Breast epithelium (tissue), 4 donors: Measurements from ENCODE around the gene MTCL1. TPM values are rescaled to one million over a fixed set of nuclear protein-coding genes. Genes with fewer than 3 reads are reported as not detected.

Experiments
- DNase-seq, 2 donors: peaks; one replicate each; pipeline ENCODE4 v3.0.0-alpha.2; 2019; ENCODE audit warnings: low spot score in 2 of 2
- H3K27ac ChIP-seq, 2 donors: fragments of 200-600 bp; sonication (generic) in 1 of 2; one replicate each; pipeline ENCODE4 v1.5.1; 2016 to 2019; ENCODE audit warnings: mild to moderate bottlenecking in 1 of 2
- H3K27me3 ChIP-seq, 2 donors: fragments of 200-600 bp; sonication (generic) in 1 of 2; one replicate each; pipeline versions ENCODE4 v1.5.1 to v1.6.0; 2017 to 2019; ENCODE audit warnings: control low read depth in 1 of 2, mild to moderate bottlenecking in 1 of 2
- H3K36me3 ChIP-seq: fragments of 200-600 bp; one replicate; pipeline ENCODE4 v1.5.1; 2019
- H3K4me1 ChIP-seq, 2 donors: fragments of 200-600 bp; sonication (generic); one replicate each; pipeline ENCODE4 v1.5.1; 2016 to 2019; ENCODE audit warnings: control low read depth in 1 of 2
- H3K4me3 ChIP-seq, 3 donors: fragments of 200-600 bp; sonication (generic); 1 replicate in 2 of 3; 2 replicates in 1 of 3; pipeline ENCODE4 v1.5.1; 2016 to 2019; ENCODE audit warnings: mild to moderate bottlenecking in 3 of 3, moderate library complexity in 2 of 3
- H3K9me3 ChIP-seq, 2 donors: fragments of 200-600 bp; sonication (generic) in 1 of 2; one replicate each; pipeline ENCODE4 v1.5.1; 2016 to 2019; ENCODE audit warnings: control low read depth in 1 of 2
- CTCF ChIP-seq, 3 donors: fragments of 450-650 bp; IDR thresholded peaks; one replicate each; pipeline ENCODE4 v1.5.1; 2016 to 2017; ENCODE audit warnings: antibody characterized with exemption in 3 of 3, mild to moderate bottlenecking in 3 of 3, moderate library complexity in 3 of 3
- POLR2A ChIP-seq: fragments of 450-650 bp; IDR thresholded peaks from one replicate; pipeline ENCODE4 v1.6.1; 2016; ENCODE audit warnings: antibody characterized with exemption, mild to moderate bottlenecking, moderate library complexity
- POLR2AphosphoS5 ChIP-seq, 3 donors: sonication (generic); formaldehyde crosslinking; IDR thresholded peaks; one replicate each; pipeline ENCODE4 v1.6.1; 2017; ENCODE audit warnings: antibody characterized with exemption in 3 of 3
- intact Hi-C: fragments of 100-400 bp; cut with DNase I; formaldehyde crosslinking; loops from one replicate; pipeline ENCODE4 v1.15.1; 2023; ENCODE audit warnings: low total_unique reads
- total RNA-seq, 3 donors: library from RNA; depleted of rRNA; stranded (reverse); fragments of >200 nt; gene quantifications; one replicate each; pipeline ENCODE4 v1.1.0, GENCODE V29; 2016

The MTCL1 gene
- total RNA-seq, 3 donors from 2014 or later: 4.9 to 9.1 (median 7.2) TPM

DNA sequence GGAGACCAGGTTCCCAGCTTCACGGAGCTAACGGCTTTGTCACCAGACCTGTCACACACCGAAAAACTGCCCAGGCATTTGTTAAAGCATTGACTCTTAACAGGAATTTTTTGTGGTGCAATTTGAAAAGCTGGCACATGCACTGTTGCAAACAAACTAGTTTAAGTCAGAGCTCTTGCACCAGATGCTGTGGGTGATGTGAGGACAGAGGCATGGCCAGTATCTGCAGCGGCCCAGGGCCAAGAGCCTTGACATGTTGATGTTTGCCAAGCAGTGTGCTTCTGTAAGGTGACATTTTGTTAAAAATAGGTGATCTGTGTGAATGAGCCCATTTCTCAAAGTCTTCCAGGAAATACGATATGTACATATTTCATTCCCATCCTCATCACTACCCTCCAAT is 142.5 kb downstream of the MTCL1 start:
- intact Hi-C loops: no loop called here
- Histone ChIP-seq H3K9me3 (no peaks in the 10 kb centered on the region), H3K36me3 (no peaks in the 10 kb centered on the region), H3K27me3 (no peaks in the 10 kb centered on the region), H3K27ac (no peak overlapping the region), H3K4me1 (no peaks in the 10 kb centered on the region), H3K4me3 (no peak overlapping the region)
- TF ChIP-seq POLR2A: no peak
- TF ChIP-seq POLR2AphosphoS5 (IDR thresholded peaks at IDR 0.05): no peak
- no peak for TF ChIP-seq CTCF (IDR thresholded peaks at IDR 0.05)
- no peak for DNase-seq

- Histone ChIP-seq H3K27me3 (no peaks in the 10 kb centered on the region), H3K36me3 (no peaks in the 10 kb centered on the region), H3K4me1 (no peaks in the 10 kb centered on the region), H3K9me3 (no peaks in the 10 kb centered on the region), H3K27ac (no peak overlapping the region), H3K4me3 (no peak overlapping the region)
- intact Hi-C loops: no loop called here
- TF ChIP-seq POLR2AphosphoS5 (IDR thresholded peaks at IDR 0.05) (no peak), POLR2A (no peak), CTCF (IDR thresholded peaks at IDR 0.05) (no peak)
- no peak for DNase-seq
These were observed 143.2 kb downstream of the MTCL1 start for GRCh38 chr18:8848541-8848940.

GRCh38 chr18:8849696-8850095 is 144.3 kb downstream of the MTCL1 start:
- Histone ChIP-seq H3K27ac (no peak overlapping the region), H3K9me3 (no peaks in the 10 kb centered on the region), H3K36me3 (no peaks in the 10 kb centered on the region), H3K27me3 (no peaks in the 10 kb centered on the region), H3K4me1 (no peaks in the 10 kb centered on the region), H3K4me3 (no peak overlapping the region)
- no peak for DNase-seq
- intact Hi-C loops: no loop called here
- TF ChIP-seq CTCF (IDR thresholded peaks at IDR 0.05): no peak

DNA sequence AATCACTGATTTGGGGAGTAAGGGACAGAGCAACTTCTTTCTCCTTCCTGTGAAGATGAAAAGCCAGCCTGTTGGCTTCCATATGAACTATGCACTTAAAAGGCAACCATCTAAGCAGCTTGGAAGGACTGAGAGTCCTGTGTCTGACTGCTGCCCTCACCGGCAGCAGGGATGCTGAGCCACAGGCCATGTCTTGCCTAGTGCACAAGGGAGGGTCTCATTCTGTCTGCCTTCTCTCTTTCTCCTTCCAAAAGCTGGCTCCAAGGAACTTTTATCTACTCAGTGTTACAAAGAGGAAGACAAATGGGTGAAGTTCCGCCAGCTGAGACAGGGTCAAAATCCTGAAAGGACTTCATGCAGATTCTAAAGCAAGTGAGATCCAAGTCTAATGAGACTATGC is 146.3 kb downstream of the MTCL1 start:
- Histone ChIP-seq H3K27ac (no peak overlapping the region), H3K9me3 (no peaks in the 10 kb centered on the region), H3K36me3 (no peaks in the 10 kb centered on the region), H3K4me3 (no peak overlapping the region), H3K4me1 (no peaks in the 10 kb centered on the region), H3K27me3 (no peaks in the 10 kb centered on the region)
- DNase-seq: no peak
- intact Hi-C loops: no loop called here
- no peak for TF ChIP-seq POLR2AphosphoS5 (IDR thresholded peaks at IDR 0.05)
- no peak for TF ChIP-seq CTCF (IDR thresholded peaks at IDR 0.05)
- TF ChIP-seq POLR2A: no peak

GRCh38 chr18:8854550-8854949 is 149.2 kb downstream of the MTCL1 start:
- no peaks in the 10 kb centered on the region for H3K9me3 ChIP-seq
- no peak for TF ChIP-seq CTCF (IDR thresholded peaks at IDR 0.05)
- TF ChIP-seq POLR2AphosphoS5 (IDR thresholded peaks at IDR 0.05): no peak
- no peak for TF ChIP-seq POLR2A
- DNase-seq: no peak
- H3K4me1 ChIP-seq: no peaks in the 10 kb centered on the region
- no peaks in the 10 kb centered on the region for H3K36me3 ChIP-seq
- intact Hi-C loops: no loop called here
- H3K27me3 ChIP-seq: no peaks in the 10 kb centered on the region
- H3K4me3 ChIP-seq: no peak overlapping the region
- no peak overlapping the region for H3K27ac ChIP-seq
